HG03442 (cell line): ENCODE data around the gene RPLP2.
A peak's percentile ranks its signal among the peaks of the same experiment; 100 is the strongest.

Experiments
- ATAC-seq: cut with Tn5 transposase; IDR thresholded peaks from one replicate; pipeline ENCODE4 v1.9.1; 2021; ENCODE audit warnings: mild to moderate bottlenecking, moderate library complexity; ENCODE audit not compliant: unreplicated experiment

The RPLP2 gene

GRCh38 chr11:802693-803466 is 6.9 kb upstream of the RPLP2 start:
- no peak for ATAC-seq

GRCh38 chr11:803467-803742 is 6.4 kb upstream of the RPLP2 start:
- no peak for ATAC-seq

- no peak for ATAC-seq
These were observed 5.8 kb upstream of the RPLP2 start for GRCh38 chr11:803770-804598.

- no peak for ATAC-seq
These were observed 5.2 kb upstream of the RPLP2 start for GRCh38 chr11:804599-804964.

- ATAC-seq = no peak
These were observed 1.1 kb upstream of the RPLP2 start for GRCh38 chr11:808427-809286.

- peak; percentile 6 for ATAC-seq
These were observed 337 bp downstream of the RPLP2 start for GRCh38 chr11:810040-810567.

- ATAC-seq = no peak
These were observed 1.9 kb downstream of the RPLP2 start for GRCh38 chr11:811446-812245.

- ATAC-seq = no peak
These were observed 2.6 kb downstream of the RPLP2 start for GRCh38 chr11:812390-812789.

GRCh38 chr11:813072-813455 is 3.3 kb downstream of the RPLP2 start:
- no peak for ATAC-seq

GRCh38 chr11:813456-814096 is 3.8 kb downstream of the RPLP2 start:
- no peak for ATAC-seq

- ATAC-seq = no peak
These were observed 6.1 kb downstream of the RPLP2 start for GRCh38 chr11:815675-816432.

GRCh38 chr11:816433-816779 is 6.6 kb downstream of the RPLP2 start:
- ATAC-seq = no peak

GRCh38 chr11:818396-819128 is 8.8 kb downstream of the RPLP2 start, which contains the start of gene PNPLA2:
TSS of gene PNPLA2 (plus strand) at chr11:818914. CDS start at chr11:819719, 805 bp downstream.
- ATAC-seq = no peak

- peak; percentile 48 for ATAC-seq
These were observed 9.6 kb downstream of the RPLP2 start for GRCh38 chr11:819129-819931.

- peak; percentile 53 for ATAC-seq
These were observed 10.3 kb downstream of the RPLP2 start for GRCh38 chr11:819943-820649.

GRCh38 chr11:820655-821511 is 11.1 kb downstream of the RPLP2 start:
- no peak for ATAC-seq
